Upper lobe of left lung (tissue), 4 donors: Measurements from ENCODE around the gene SPRY1.

Experiments used
- EP300 ChIP-seq, 4 donors: sonication (generic); formaldehyde crosslinking; IDR thresholded peaks; one replicate each; pipeline ENCODE4 v1.5.1; 2017; ENCODE audit warnings: antibody characterized with exemption in 4 of 4, control low read depth in 2 of 4
- TF ChIP-seq, protein P1 (sequence below), 6 experiments: fragments of 450-650 bp in 4 of 6; fragments of 200-600 bp in 2 of 6; sonication (generic) in 2 of 6; IDR thresholded peaks; one replicate each; pipeline ENCODE4 v1.5.1; 2016 to 2019; ENCODE audit warnings: antibody characterized with exemption in 6 of 6

- no peak for TF ChIP-seq EP300 (IDR thresholded peaks at IDR 0.05)
- TF ChIP-seq, protein P1, sequence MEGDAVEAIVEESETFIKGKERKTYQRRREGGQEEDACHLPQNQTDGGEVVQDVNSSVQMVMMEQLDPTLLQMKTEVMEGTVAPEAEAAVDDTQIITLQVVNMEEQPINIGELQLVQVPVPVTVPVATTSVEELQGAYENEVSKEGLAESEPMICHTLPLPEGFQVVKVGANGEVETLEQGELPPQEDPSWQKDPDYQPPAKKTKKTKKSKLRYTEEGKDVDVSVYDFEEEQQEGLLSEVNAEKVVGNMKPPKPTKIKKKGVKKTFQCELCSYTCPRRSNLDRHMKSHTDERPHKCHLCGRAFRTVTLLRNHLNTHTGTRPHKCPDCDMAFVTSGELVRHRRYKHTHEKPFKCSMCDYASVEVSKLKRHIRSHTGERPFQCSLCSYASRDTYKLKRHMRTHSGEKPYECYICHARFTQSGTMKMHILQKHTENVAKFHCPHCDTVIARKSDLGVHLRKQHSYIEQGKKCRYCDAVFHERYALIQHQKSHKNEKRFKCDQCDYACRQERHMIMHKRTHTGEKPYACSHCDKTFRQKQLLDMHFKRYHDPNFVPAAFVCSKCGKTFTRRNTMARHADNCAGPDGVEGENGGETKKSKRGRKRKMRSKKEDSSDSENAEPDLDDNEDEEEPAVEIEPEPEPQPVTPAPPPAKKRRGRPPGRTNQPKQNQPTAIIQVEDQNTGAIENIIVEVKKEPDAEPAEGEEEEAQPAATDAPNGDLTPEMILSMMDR (IDR thresholded peaks at IDR 0.05), result no peak
Measured at GRCh38 chr4:123380728-123381716, 15.6 kb upstream of the SPRY1 start.
